IPS-18c (cell line): Measurements from ENCODE around the gene DCST1.

ENCODE experiments used
- H3K4me3 ChIP-seq: 2 replicates; pipeline ENCODE4 v1.7.0; 2013; ENCODE audit warnings: low read depth, mild to moderate bottlenecking, low read length, moderate library complexity; ENCODE audit not compliant: insufficient read depth
- H3K9me3 ChIP-seq: one replicate; pipeline ENCODE4 v1.6.1; 2013; ENCODE audit warnings: mild to moderate bottlenecking, low read length, moderate library complexity; ENCODE audit not compliant: control insufficient read depth, insufficient read depth

Gene DCST1

DNA sequence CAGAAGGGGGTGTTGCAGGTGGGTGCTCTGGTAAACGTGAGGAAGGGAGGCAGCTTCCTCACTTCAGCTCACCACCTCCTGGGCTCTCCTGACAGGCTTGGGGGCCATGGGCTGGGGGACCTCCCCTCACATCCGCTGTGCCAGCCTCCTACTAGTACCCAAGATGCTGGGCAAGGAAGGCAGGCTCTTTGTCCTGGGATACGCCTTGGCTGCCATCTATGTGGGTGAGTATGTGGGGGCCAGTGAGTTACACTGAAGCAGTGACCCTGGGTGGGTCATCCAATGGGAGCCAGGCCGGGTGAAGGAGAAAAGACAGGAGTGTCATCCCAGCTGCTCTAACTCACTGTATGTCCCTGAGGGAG is 5.7 kb downstream of the DCST1 start:
- Histone ChIP-seq H3K9me3 (no peaks in the 10 kb centered on the region), H3K4me3 (no peak overlapping the region)

- Histone ChIP-seq H3K9me3 (no peaks in the 10 kb centered on the region), H3K4me3 (no peak overlapping the region)
These were observed 6.9 kb downstream of the DCST1 start for GRCh38 chr1:155040358-155041093.

DNA sequence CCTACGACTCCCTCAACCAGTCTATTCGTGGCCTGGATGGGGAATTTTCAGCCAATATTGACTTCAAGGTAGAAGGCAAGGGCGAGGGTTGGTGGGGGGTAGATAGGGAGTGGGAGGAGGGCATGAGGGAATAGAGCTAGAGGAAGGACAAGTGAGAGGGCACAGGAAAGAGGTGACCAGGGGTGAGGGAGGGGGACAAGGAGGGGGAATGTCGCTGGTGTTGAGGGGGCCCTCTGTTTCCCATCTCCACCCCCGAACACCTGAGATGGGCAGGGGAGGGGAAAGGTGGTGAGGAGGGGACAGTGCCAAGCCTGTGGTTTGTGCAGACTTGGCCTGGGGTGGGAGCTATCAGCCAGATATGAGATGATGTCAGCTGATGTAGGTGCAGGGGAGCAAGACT is 9.2 kb downstream of the DCST1 start:
- H3K9me3 ChIP-seq, result peaks cover 2% of the 10 kb centered on the region
- no peak overlapping the region for H3K4me3 ChIP-seq

DNA sequence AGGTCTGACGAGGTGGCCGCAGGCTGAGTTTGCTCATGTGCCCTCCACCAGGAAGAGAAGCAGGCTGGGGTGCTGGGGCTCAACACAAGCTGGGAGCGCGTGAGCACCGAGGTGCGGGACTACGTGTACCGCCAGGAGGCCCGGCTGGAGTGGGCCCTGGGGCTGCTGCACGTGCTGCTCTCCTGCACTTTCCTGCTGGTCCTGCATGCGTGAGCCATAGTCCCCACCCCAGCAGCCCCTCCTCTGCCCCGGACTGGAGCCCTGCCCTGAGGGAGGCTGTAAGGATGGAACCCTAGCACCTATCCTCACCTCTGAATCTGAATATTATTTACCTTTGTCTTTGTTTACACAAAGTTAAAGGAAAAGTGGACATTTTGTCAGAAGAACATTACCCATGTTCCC is 9.7 kb downstream of the DCST1 start:
- H3K4me3 ChIP-seq, result no peak overlapping the region
- H3K9me3 ChIP-seq, result peaks cover 2% of the 10 kb centered on the region

- no peak overlapping the region for H3K4me3 ChIP-seq
- H3K9me3 ChIP-seq, result peaks cover 2% of the 10 kb centered on the region
These were observed 10.2 kb downstream of the DCST1 start for GRCh38 chr1:155043793-155044192.

GRCh38 chr1:155044365-155044764 is 10.7 kb downstream of the DCST1 start:
- no peak overlapping the region for H3K4me3 ChIP-seq
- H3K9me3 ChIP-seq, result peaks cover 2% of the 10 kb centered on the region

DNA sequence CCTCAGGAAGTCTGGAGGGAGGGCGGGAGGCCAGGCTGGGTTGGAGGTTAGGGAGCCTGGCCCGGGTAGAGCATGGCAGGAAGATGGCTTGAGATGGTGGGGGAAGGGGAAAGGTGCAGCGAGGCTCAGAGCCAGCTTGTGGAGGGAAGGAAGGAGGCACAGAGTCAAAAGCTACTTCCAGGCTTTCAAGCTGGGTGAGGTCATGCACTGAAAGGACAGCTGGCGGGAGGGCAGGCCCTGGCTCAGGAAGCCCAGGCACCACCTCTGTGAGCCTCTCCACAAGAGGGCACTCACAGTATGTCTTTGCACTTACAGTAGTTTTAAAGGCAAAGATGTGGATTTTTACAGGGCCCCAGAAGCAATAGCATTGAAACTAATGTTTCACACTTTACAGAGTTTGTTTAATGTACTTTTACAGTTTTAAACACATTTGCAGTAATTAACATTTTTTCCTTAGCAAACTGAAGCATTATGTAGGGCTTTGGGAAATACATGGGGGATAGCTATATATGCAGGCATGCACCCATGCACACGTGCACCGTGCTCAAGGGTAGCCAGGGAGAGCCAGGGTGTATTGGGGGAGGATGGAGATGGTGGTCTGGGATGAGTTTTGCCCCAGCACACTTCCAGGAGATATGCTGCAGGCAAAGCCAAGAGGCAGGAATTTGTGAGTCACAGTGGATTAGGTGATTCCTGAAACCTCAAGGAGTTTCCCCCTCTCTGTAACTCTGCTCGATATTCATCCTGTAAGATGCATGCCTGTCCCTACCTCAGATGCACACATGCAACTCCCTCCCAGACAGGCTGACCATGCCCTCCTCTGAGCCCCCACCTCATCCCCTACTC is 11.4 kb downstream of the DCST1 start:
- no peak overlapping the region for H3K4me3 ChIP-seq
- peaks cover 2% of the 10 kb centered on the region for H3K9me3 ChIP-seq

DNA sequence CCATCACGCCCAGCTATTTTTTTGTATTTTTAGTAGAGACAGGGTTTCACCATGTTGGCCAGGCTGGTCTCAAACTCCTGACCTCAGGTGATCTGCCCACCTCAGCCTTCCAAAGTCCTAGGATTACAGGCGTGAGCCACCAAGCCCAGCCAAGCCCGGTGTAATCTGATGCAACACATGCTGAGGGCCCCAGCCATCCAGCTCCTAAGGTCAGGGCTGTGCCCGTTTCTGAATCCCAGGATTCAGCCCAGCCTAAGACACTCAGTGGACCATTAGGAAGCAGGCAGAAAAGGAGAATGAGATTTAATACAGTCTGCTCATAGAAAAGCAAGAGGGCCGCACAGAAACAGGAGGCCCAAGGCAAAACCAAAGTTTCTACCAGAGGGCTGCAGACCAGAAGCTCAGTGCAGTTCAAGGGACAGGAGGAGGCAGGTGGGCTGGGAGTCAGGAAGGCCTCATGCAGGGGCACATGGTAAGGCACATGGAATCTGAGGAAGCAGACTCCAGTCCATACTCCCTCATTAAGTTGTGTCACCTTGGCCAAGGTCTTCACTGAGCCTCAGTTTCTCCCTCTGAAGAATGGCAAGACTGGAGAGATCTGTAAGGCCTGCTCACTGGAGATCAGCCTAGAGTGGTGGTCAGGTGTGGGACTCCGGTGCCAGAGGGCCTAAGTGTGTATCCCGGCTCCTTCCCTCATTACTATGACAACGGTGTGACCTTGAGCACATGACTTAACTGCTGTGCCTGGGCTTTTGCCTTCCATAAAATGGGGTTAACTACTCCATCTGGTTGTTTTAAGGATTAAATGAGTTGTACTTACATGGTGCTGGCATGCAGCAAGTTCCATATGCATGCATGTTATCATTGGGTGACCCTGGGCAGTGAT is 15.1 kb downstream of the DCST1 start:
- peaks cover 2% of the 10 kb centered on the region for H3K9me3 ChIP-seq

DNA sequence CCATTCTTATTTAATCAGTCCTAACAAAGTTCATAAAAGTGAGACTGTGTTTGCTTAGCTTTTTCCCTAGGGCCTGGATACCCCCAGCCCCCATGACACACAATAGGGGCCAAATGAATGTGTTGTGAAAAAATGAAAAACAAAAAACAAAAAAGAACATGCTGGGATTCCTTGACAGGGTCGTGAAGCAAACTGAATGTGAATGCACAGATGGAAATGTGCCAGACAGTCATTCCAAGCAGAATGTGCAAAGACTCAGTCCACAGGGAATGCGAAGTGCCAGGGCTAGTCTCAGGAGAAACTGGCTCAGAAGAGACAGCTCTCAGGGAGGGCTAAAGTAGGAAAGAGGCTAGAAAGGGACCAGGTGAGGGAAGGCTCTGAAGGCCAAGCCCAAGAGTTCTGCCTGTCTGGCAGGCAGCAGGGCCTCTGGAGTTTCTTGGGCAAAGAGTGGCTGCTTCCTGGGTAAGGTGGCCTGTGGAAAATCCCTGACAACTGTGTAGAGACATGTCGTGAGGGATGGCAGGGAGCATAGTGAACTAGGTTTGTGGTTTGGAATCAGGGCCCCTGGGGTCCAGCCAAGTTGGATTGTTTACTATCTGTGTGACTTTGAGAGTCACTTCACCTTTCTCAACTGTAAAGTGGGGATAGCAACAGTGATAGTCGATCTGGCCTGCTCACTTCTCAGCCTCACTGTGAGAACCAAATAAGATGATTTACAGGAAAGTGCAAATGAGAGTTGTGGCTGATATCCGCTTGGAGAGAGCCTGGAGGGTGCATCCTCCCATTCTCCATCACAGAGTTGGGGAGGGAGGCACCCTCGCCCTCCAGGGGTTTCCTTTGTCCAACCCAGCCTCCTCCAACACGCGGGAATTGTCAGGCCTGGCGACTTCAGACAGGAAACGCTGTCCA is 16.3 kb downstream of the DCST1 start:
- peaks cover 2% of the 10 kb centered on the region for H3K9me3 ChIP-seq
- H3K4me3 ChIP-seq, result no peak overlapping the region; the same call in 1 of the 2 replicates

More for the DNA sequence above, 15.1 kb downstream of the DCST1 start:
- H3K4me3 ChIP-seq, result no peak overlapping the region

DNA sequence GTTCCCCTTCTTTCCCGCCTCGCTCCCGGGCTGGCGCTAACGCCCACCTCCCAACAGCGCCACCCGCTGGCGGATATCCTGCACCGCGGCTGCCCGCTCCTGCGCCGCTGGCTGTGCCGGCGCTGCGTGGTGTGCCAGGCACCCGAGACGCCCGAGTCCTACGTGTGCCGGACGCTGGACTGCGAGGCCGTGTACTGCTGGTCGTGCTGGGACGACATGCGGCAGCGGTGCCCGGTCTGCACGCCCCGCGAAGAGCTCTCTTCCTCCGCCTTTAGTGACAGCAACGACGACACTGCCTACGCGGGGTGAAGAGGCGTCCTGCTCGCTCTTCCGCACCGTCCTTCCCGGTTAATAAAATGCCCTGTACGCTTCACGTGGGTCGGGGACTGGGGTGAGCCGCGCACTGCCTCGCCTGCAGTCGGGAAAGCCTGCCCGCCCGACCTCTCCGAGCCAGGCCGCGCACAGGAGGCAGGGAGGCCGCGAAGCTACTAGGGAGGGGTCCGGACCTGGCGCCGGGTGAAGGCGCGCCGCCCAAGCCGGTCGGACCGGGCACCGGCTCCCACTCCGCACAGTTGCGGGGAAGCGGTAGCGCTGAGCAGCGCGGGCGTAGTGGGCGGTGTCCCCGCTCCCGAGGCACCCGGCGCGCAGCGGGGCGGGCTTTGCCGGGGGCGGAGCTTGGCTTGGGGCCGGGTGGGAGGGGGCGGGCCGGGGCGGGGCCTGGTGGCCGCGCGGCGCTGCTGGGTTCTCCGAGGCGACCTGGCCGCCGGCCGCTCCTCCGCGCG is 17.1 kb downstream of the DCST1 start, which contains the start of gene ADAM15:
Gene ADAM15, plus strand, starts transcription at position 757 of the 782 bp plus-strand sequence. CDS start 71 bp downstream, outside the sequence.
- peak within 1 kb of the TSS; percentile 93 for H3K4me3 ChIP-seq
- H3K9me3 ChIP-seq, result peaks cover 2% of the 10 kb centered on the region

- Histone ChIP-seq H3K4me3 (peak overlapping the region; percentile 64), H3K9me3 (no peaks in the 10 kb centered on the region)
These were observed 17.7 kb downstream of the DCST1 start for GRCh38 chr1:155051342-155051776.

GRCh38 chr1:155051777-155052398 is 18.3 kb downstream of the DCST1 start:
- Histone ChIP-seq H3K4me3 (peak overlapping the region; percentile 64), H3K9me3 (no peaks in the 10 kb centered on the region)

DNA sequence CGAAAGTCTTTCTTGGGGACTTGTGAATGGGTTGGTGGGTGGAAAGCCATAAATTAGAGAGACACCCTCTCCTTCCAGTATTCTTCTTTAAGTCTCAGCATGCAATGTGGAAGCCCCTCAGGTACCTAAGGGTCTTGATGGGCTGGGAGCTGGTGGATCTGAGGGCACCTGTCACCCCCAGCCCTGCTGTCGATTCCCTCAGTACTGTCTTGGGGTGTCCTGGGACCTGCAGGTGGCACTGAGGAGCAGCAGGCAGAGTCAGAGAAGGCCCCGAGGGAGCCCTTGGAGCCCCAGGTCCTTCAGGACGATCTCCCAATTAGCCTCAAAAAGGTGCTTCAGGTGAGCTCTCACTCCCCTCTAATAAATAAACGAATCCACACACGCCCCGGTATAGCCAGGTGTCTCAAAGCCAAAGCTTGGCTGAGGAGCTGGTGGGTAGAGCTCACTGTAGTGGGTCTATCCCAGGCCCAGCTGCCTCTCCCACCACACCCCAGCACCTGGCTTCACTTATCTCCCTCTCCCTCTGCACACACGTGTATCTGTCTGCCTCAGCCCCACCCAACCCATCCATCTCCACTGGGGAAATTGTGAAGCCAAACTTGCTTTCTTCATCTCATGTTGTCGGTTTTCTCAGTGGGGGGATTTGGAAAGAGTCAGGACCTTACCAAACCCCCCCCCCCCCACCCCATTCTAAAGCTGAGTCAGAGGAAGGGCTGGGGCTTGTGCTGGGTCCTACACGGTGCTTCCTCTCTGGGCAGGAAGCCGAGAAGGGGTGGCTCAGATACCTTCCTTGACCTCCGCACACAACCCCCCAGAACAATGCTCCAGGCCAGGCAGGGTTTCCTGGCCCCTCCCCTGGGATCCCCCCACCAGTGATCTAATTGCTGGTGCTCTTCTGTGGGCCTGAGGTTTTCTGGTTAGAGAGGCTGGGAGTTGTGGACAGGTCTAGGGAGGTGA is 19.1 kb downstream of the DCST1 start:
- Histone ChIP-seq H3K4me3 (peak overlapping the region; percentile 64), H3K9me3 (no peaks in the 10 kb centered on the region)

GRCh38 chr1:155053531-155054105 is 20.0 kb downstream of the DCST1 start:
- H3K4me3 ChIP-seq, result no peak overlapping the region

More at GRCh38 chr1:155053531-155054105, 20.0 kb downstream of the DCST1 start:
- no peaks in the 10 kb centered on the region for H3K9me3 ChIP-seq
